ENCODE measurements around the gene TPPP.

Gene TPPP

DNA sequence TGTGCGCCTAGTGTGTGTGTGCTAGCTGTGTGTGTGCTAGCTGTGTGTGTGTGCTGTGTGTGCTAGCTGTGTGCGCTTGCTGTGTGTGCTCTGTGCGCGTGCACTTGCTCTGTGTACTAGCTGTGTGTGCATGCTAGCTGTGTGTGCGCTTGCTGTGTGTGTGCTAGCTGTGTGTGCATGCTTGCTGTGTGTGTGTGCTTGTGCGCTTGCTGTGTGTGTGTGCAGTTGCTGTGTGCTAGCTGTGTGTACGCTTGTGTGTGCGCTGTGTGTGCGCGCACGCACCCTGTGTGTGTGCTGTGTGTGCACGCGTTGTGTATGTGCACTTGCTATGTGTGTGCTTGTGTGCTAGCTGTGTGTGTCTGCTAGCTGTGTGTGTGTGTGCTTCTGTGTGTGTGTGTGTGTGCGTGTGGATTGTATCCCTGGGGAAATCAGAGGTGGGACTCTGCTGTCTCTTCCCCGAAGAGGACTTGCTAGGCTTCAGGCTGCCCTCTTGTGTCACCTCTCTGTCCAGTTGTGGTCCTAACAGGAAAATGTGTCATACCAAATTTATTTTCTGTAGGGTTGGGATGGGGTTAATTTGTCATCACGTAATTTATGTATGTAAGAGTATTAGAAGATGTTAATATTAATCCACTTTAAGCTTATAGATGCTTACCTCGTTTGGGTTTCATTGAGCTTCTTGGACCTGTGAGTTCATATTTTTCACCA is 38.9 kb downstream of the TPPP start:
- no peak overlapping the region for H3K27ac ChIP-seq
- no peak overlapping the region for H3K4me2 ChIP-seq
- no peak overlapping the region for H3K9ac ChIP-seq
- H3K27me3 ChIP-seq: no peaks in the 10 kb centered on the region
- TF ChIP-seq Cebpa-rat (IDR thresholded peaks at IDR 0.05): no peak
- peaks cover 11 to 83% (median 72%) of the 10 kb centered on the region in 11 experiments; a peak in 20 of 22 replicates for H3K36me3 ChIP-seq
- H3K4me3 ChIP-seq: no peak overlapping the region
- H4K20me1 ChIP-seq: peaks cover 0 to 6% (median 0%) of the 10 kb centered on the region in 11 experiments; a peak in 1 of 22 replicates
- H3K4me1 ChIP-seq: peaks cover 0 to 4% (median 3%) of the 10 kb centered on the region in 10 experiments; a peak in 12 of 20 replicates
- peaks cover 9 to 19% (median 14%) of the 10 kb centered on the region in 11 experiments; a peak in 21 of 22 replicates for H3K9me3 ChIP-seq (replicated peaks in 1 of 11)

DNA sequence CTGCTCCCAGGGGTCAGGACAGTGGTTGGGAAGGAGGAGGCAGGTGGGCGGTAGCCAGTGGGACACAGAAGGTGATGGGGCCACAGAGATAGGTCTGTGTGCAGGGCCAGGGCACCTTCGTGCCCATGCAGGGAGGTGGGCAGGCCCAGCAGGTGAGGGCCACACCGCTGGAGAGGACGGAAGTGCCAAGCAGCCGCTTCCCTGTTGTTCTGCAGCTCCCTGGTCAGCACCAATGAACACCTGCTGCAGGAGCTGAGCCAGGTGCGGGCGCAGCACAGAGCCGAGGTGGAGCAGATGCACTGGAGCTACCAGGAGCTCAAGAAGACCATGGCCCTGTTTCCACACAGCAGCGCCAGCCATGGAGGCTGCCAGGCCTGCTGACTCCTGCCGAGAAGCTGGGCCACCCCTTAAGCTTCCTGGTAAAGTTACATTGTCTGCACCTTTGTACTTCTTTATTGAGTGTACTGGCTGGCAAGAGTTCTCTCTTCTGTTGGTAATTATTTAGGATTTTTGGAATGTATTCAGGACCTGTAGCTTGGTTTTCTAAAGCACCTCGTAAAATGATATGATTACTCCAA is 40.3 kb downstream of the TPPP start:
- no peak for TF ChIP-seq Cebpa-rat (IDR thresholded peaks at IDR 0.05)

DNA sequence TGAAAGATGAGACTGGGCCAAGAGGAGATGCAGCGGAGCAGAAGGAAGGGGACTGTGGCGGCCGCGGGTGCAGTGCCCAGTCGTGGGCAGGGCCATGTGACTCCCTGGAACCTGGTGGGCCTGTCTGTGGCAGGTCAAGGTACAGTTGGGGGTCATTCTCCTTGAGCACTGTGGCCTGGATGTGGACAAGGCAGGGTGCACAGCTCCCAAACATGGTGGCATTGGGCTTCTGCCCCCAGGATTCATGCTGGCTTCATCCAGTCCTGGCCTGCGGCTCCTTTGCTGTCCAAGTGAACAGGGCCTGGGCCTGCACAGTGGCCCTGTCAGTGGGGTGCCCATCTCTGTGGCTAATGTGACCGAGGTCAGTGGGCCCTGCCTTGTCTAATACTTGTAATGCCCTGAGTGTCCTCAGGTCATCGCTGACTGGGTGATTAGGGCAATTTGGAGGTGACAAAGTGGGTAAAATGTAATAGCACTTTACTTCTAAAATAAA is 41.1 kb downstream of the TPPP start:
- no peak for TF ChIP-seq Cebpa-rat (IDR thresholded peaks at IDR 0.05)
- H3K9me3 ChIP-seq (replicated peaks in 1 of 11): peaks cover 6 to 32% (median 31%) of the 10 kb centered on the region in 11 experiments; a peak in 21 of 22 replicates
- no peaks in the 10 kb centered on the region for H3K27me3 ChIP-seq
- no peak overlapping the region for H3K27ac ChIP-seq
- no peak overlapping the region for H3K9ac ChIP-seq
- H3K36me3 ChIP-seq: peaks cover 17 to 85% (median 74%) of the 10 kb centered on the region in 11 experiments
- H3K4me3 ChIP-seq: no peak overlapping the region
- H3K4me1 ChIP-seq: no peaks in the 10 kb centered on the region
- H3K4me2 ChIP-seq: no peak overlapping the region
- peaks cover 0 to 6% (median 0%) of the 10 kb centered on the region in 11 experiments; a peak in 1 of 22 replicates for H4K20me1 ChIP-seq

More for the DNA sequence above, 40.3 kb downstream of the TPPP start:
- Histone ChIP-seq H3K4me1 (no peaks in the 10 kb centered on the region), H3K4me2 (no peak overlapping the region), H3K9me3 (replicated peaks in 1 of 11) (peaks cover 10 to 29% (median 24%) of the 10 kb centered on the region in 11 experiments; a peak in 21 of 22 replicates), H4K20me1 (peaks cover 0 to 6% (median 0%) of the 10 kb centered on the region in 11 experiments; a peak in 1 of 22 replicates), H3K9ac (no peak overlapping the region), H3K27ac (no peak overlapping the region), H3K36me3 (peaks cover 11 to 85% (median 74%) of the 10 kb centered on the region in 11 experiments), H3K27me3 (no peaks in the 10 kb centered on the region), H3K4me3 (no peak overlapping the region)

DNA sequence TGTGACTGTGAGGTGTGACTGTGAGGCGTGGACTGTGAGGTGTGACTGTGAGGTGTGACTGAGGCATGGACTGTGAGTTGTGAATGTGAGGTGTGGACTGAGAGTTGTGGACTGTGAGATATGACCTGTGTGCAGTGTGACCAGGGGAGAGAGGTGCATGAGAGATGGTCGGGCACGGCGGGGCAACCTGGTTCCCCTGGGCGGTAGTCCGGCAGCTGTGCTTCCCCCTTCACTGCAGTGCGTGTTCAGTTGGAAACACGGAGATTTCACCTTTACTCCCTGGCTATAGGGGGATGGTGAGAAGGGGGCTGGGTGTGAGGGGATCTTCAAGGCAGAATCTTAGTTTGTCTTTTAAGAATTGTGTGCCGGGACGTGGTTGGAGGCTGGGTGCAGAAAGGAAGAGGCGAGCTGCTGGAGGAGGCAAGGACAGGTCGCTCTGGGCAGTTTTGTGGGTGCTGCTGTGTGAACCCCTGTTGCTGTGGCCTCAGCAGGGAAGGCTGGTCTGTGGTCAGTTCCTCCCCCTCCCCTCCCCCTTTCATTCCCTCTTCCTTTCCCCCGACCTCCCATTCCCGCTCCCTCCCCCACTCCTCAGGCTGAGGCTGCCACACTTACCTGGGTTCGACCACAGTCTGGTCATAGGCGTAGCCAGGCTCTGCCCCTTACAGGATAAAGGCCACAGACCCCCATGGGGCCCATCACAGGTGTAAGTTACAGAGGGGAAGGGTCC is 41.7 kb downstream of the TPPP start:
- Histone ChIP-seq H3K4me1 (no peaks in the 10 kb centered on the region), H3K4me3 (no peak overlapping the region), H4K20me1 (peaks cover 0 to 6% (median 0%) of the 10 kb centered on the region in 11 experiments; a peak in 1 of 22 replicates), H3K9me3 (replicated peaks in 1 of 11) (peaks cover 6 to 38% (median 35%) of the 10 kb centered on the region in 11 experiments; a peak in 21 of 22 replicates), H3K27ac (no peak overlapping the region), H3K27me3 (no peaks in the 10 kb centered on the region), H3K36me3 (peaks cover 17 to 85% (median 74%) of the 10 kb centered on the region in 11 experiments), H3K4me2 (no peak overlapping the region), H3K9ac (no peak overlapping the region)
- no peak for TF ChIP-seq Cebpa-rat (IDR thresholded peaks at IDR 0.05)

DNA sequence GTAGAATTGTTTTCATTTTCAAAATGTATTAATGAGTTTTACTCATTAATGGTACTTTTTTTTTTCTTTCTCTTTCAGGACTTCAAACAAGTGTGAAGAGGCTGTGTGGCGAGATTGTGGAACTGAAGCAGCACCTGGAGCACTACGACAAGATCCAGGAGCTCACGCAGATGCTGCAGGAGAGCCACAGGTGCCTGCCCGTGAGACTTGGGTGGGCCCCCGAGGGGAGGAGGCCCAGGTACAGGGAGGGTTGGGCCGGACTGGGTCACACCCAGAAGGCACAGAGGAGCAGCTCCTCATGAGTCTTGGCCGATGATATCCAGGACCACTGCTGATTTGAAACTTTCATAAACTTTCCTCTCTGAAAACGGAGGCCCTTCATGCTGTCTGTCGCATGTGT is 45.4 kb downstream of the TPPP start:
- Histone ChIP-seq H3K4me3 (no peak overlapping the region; a peak in 2 of 20 replicates), H3K36me3 (peaks cover 14 to 81% (median 63%) of the 10 kb centered on the region in 11 experiments), H3K27ac (no peak overlapping the region), H3K9ac (no peak overlapping the region), H3K27me3 (no peaks in the 10 kb centered on the region), H3K4me2 (no peak overlapping the region), H3K9me3 (replicated peaks in 1 of 11) (peaks cover 6 to 39% (median 35%) of the 10 kb centered on the region in 11 experiments; a peak in 21 of 22 replicates), H3K4me1 (peaks cover 17 to 27% (median 23%) of the 10 kb centered on the region in 10 experiments), H4K20me1 (peaks cover 0 to 19% (median 12%) of the 10 kb centered on the region in 11 experiments; a peak in 14 of 22 replicates)
- no peak for TF ChIP-seq Cebpa-rat (IDR thresholded peaks at IDR 0.05)

DNA sequence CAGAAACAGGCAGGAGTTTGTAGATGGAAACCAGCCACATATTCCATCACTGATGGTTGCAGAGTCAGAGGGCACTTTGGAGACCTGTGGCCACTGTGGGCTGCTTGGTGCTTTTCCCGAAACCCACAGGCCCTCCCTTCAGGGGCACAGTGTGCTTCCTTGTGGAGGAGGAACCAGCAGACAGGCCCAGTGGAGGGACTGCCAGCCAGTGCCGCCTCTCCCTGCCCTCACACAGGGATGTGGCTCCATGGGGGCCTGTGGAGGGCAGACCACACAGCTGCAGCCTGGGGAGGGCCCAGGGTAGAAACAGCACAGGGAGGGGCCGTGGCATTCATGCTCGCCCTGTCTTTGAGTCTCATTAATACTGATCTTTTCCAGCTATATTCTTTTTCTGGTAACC is 45.8 kb downstream of the TPPP start:
- Histone ChIP-seq H3K27ac (no peak overlapping the region), H3K4me1 (peaks cover 17 to 28% (median 24%) of the 10 kb centered on the region in 10 experiments), H3K36me3 (peaks cover 11 to 82% (median 63%) of the 10 kb centered on the region in 11 experiments), H3K4me3 (no peak overlapping the region), H4K20me1 (peaks cover 0 to 21% (median 16%) of the 10 kb centered on the region in 11 experiments; a peak in 14 of 22 replicates), H3K27me3 (no peaks in the 10 kb centered on the region), H3K4me2 (no peak overlapping the region), H3K9ac (no peak overlapping the region), H3K9me3 (replicated peaks in 1 of 11) (peaks cover 6 to 39% (median 35%) of the 10 kb centered on the region in 11 experiments; a peak in 21 of 22 replicates)
- no peak for TF ChIP-seq Cebpa-rat (IDR thresholded peaks at IDR 0.05)

DNA sequence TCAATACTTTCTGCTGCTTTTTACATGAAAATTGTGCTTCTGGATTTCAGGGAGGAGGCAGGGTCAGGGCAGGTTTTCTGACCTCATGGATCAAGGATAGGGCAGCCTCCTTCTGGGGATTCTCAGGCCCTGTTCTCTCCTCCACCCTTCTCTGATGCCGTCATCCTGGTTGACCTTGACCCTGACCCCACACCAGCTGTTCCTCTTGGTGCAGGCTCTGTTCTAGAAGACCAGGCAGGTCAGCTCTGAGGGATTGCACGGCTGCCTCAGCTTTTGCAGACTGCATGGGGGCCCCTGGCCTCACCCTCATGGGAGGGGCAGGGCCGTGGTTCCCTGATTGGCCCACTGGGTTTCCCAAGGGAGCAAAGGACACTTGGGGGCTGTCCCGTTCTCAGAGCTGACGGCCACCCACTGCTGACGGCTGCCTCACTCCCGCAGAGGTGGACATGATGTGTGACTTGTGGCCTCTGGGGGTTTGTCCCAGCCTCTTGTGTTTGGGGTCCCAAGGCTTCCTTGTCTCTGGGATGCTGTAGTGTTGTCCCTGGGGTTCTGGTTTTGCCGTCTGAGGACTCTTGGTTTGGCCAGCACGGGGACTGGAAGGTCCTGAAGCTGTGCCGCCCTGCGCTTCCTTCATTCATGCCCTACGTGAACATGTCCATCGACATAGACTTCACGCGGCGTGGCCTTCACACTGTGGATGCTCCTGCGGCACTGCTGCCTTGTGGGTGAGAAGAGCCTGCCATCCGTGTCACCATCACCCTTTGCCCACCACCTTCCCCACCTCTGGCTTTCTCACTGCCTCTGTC is 46.6 kb downstream of the TPPP start:
- peaks cover 11 to 82% (median 68%) of the 10 kb centered on the region in 11 experiments for H3K36me3 ChIP-seq
- no peak overlapping the region for H3K4me2 ChIP-seq
- H3K27me3 ChIP-seq: no peaks in the 10 kb centered on the region
- H3K27ac ChIP-seq: no peak overlapping the region; a peak in 1 of 22 replicates
- H3K9me3 ChIP-seq (replicated peaks in 1 of 11): peaks cover 6 to 39% (median 35%) of the 10 kb centered on the region in 11 experiments; a peak in 21 of 22 replicates
- no peak for TF ChIP-seq Cebpa-rat (IDR thresholded peaks at IDR 0.05)
- H4K20me1 ChIP-seq: peaks cover 0 to 24% (median 17%) of the 10 kb centered on the region in 11 experiments; a peak in 14 of 22 replicates
- no peak overlapping the region for H3K4me3 ChIP-seq
- H3K9ac ChIP-seq: no peak overlapping the region
- peaks cover 17 to 28% (median 24%) of the 10 kb centered on the region in 10 experiments for H3K4me1 ChIP-seq

DNA sequence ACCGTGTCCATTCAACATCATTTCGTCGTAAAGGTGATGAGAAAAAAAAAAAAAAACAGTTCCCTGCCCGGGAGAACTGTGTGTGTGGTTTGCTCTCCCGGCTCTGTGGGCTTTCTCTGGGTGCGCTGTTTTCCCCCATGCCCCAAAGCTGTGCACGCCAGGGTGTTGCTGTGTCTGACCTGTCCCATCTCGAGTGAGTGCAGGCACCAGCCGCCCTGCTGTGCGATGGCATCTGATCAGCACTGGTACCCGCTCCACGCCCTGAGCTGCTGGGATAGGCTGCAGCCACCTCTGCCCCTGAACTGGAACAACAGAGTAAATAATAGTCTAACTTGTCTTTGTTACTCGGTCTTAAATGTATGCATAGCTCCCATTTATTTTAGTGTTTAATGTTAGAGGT is 47.7 kb downstream of the TPPP start:
- Histone ChIP-seq H3K27ac (no peak overlapping the region), H3K36me3 (peaks cover 15 to 88% (median 75%) of the 10 kb centered on the region in 11 experiments), H4K20me1 (peaks cover 0 to 35% (median 18%) of the 10 kb centered on the region in 11 experiments; a peak in 14 of 22 replicates), H3K4me3 (no peak overlapping the region), H3K9me3 (replicated peaks in 1 of 11) (peaks cover 6 to 39% (median 35%) of the 10 kb centered on the region in 11 experiments; a peak in 21 of 22 replicates), H3K4me1 (peaks cover 17 to 28% (median 24%) of the 10 kb centered on the region in 10 experiments), H3K9ac (0 out of 22 replicates have a peak overlapping the region, but pooled peaks of 1 of the 11 experiments have one; percentile 66), H3K4me2 (no peak overlapping the region), H3K27me3 (no peaks in the 10 kb centered on the region)
- no peak for TF ChIP-seq Cebpa-rat (IDR thresholded peaks at IDR 0.05)

Measured in BLaER1 treated with 17β-estradiol and CSF1 and Interleukin-3, amounts not matched to agents 10 nM and 100 nM (cell line).